Measurements from ENCODE around the gene FAM83D.
A peak's percentile ranks its signal among the peaks of the same experiment; 100 is the strongest.

The FAM83D gene

GRCh38 chr20:38926142-38926933 lies at the start of gene FAM83D:
TSS of gene FAM83D (plus strand) at chr20:38926417. CDS start at chr20:38926443, 26 bp downstream.
- peak; percentile 98 for DNase-seq (ENCODE audit: low spot score)

GRCh38 chr20:38877483-38877882 lies 48.7 kb upstream of the FAM83D start:
- no peak for DNase-seq (ENCODE audit: low spot score)

GRCh38 chr20:38878866-38879265 lies 47.4 kb upstream of the FAM83D start:
- DNase-seq (ENCODE audit: low spot score): peak; percentile 34

- peak; percentile 64 for DNase-seq (ENCODE audit: low spot score)
Measured at GRCh38 chr20:38880952-38881735, 45.1 kb upstream of the FAM83D start.

- no peak for DNase-seq (ENCODE audit: low spot score)
Measured at GRCh38 chr20:38881806-38882440, 44.3 kb upstream of the FAM83D start.

- no peak for DNase-seq (ENCODE audit: low spot score)
Measured at GRCh38 chr20:38882600-38882999, 43.6 kb upstream of the FAM83D start.

- peak; percentile 57 for DNase-seq (ENCODE audit: low spot score)
Measured at GRCh38 chr20:38883081-38883980, 42.9 kb upstream of the FAM83D start.

- peak; percentile 71 for DNase-seq (ENCODE audit: low spot score)
Measured at GRCh38 chr20:38883981-38884733, 42.1 kb upstream of the FAM83D start.

- no peak for DNase-seq (ENCODE audit: low spot score)
Measured at GRCh38 chr20:38885357-38885756, 40.9 kb upstream of the FAM83D start.

GRCh38 chr20:38888059-38888831 lies 38.0 kb upstream of the FAM83D start:
- DNase-seq (ENCODE audit: low spot score): no peak

- DNase-seq (ENCODE audit: low spot score): no peak
Measured at GRCh38 chr20:38889050-38889449, 37.2 kb upstream of the FAM83D start.

GRCh38 chr20:38889792-38890496 lies 36.3 kb upstream of the FAM83D start:
- no peak for DNase-seq (ENCODE audit: low spot score)

- no peak for DNase-seq (ENCODE audit: low spot score)
Measured at GRCh38 chr20:38890497-38890818, 35.8 kb upstream of the FAM83D start.

GRCh38 chr20:38892091-38892981 lies 33.9 kb upstream of the FAM83D start:
- peak; percentile 71 for DNase-seq (ENCODE audit: low spot score)

- peak; percentile 62 for DNase-seq (ENCODE audit: low spot score)
Measured at GRCh38 chr20:38893056-38893564, 33.1 kb upstream of the FAM83D start.

GRCh38 chr20:38893565-38894090 lies 32.6 kb upstream of the FAM83D start:
- DNase-seq (ENCODE audit: low spot score): peak; percentile 81

GRCh38 chr20:38894091-38894847 lies 31.9 kb upstream of the FAM83D start:
- no peak for DNase-seq (ENCODE audit: low spot score)

All from NAMALWA (cell line).